HG03095 (cell line): ENCODE data around the gene GJB3.
"Not testable (repeated sequence)": the region's sequence is repeated elsewhere in the genome, so short reads cannot be mapped to it uniquely, and the experiment has no call there.

Experiments
- ATAC-seq: cut with Tn5 transposase; IDR thresholded peaks from one replicate; pipeline ENCODE4 v1.9.1; 2021; ENCODE audit warnings: moderate library complexity; ENCODE audit not compliant: unreplicated experiment

The GJB3 gene

DNA sequence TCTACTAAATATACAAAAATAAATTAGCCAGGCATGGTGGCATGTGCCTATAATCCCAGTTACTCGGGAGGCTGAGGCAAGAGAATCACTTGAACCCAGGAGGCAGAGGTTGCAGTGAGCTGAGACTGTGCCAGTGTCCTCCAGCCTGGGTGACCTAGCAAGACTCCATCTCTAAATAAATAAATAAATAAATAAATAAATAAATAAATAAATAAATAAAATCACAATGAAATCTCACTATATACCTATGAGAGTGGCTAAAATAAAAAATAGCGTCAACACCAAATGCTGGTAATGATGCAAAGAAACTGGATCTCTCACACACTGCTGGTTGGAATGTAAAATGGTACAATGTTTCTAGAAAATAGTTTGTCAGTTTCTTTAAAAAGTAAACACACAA lies 37.8 kb downstream of the GJB3 start:
- not testable (repeated sequence) for ATAC-seq

DNA sequence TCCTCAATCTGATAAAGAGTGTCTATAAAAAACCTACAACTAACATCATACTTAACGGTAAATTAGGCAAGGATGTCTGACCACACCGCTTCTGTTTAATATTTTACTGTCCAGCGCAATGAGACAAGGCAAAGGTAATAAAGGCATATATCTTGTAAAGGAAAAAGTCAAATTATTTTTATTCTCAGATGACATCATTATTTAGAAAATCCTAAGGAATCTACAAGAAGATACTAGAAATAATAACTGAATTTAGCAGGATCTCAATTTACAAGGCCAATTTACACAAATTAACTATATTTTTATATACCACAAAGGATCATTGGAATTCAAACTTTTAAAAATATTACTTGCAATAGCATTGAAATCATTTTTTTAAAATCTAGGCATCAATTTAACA lies 41.2 kb downstream of the GJB3 start:
- no peak for ATAC-seq

DNA sequence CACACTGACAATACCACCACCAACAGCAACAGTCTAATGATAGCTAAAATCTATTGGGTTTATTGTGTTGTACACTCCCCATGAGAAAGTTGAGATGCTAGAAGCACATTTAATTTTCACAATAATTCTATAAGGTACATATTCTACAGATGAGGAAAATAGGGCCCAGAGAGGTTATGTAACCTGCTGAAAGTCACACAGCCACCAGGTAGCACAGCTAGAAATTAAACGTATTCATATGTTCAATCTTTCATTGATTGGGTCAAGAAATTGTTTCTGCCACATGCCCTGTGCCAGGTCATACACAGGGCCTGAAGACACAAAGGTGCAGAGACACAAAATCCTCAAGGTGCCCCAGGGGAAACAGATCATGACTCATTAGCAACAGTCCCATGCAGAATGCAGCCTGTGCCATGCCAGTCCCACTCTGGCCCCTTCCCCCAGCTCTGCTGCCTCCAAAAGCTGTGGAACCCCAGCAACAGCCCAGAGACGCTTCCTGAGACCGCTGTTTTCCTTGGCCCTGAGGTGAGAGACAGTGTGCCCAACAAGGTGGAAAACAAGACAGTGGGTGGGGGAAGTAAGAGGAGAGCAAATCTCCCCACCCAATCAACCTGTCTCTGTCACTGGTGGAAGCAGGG lies 43.9 kb downstream of the GJB3 start:
- no peak for ATAC-seq

DNA sequence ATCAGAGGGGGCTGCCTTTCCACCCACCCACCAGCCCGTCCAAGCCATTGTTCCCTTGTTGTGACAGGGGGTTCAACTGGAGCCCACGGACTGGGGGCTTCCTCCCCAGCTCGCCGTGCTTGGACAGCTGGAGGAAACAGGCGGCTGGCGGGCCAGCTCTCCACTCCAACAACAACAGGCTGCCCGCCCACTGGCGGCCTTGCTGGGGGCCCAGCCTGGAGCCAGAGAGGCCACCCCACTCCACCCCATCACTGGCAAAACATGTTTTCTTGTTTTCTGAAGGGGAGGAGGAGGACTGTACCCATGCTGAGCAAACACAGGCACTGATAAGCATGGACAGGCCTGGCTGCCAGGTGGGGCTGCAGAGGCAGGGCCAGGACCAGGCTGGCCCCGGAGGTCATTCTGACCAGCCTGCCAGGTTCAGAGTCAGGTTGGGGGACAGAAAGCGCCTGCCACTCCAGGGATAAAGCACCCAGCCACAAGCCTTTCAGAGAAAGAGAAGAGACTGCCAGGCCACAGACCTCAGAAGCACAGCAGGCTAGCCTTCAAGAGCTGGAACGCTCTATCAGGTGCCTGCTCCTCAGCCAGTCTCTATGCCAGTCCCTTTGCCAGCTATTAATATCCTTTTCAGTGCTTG lies 44.6 kb downstream of the GJB3 start:
- no peak for ATAC-seq

DNA sequence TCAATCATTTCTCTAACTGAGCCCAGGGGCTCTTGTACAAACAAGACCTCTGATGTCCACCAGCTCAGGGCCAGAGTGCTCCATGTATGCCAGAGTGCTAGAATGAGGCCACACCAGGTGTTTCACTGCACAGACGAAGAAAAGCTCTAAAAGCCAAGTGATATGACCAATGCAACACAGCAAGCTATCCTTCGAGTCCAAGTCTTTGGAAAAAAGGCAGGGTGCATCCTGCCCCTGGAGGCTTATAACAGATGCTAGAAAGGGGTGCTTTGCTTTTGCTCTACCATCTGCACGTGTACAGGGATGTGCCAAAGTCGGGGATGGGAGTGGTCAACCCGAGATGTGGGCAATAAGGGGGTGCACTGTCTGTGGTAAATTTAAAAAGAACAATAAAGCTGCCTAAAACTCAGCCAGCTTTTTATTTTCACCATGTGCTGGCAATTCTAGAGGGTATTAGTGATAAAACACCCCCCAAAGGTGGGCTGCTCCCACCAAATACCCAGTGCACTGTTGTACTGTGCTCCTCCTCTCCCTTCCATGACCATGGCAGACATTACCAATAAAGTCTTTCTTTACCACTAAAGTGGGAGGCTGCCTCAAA lies 46.4 kb downstream of the GJB3 start:
- no peak for ATAC-seq

DNA sequence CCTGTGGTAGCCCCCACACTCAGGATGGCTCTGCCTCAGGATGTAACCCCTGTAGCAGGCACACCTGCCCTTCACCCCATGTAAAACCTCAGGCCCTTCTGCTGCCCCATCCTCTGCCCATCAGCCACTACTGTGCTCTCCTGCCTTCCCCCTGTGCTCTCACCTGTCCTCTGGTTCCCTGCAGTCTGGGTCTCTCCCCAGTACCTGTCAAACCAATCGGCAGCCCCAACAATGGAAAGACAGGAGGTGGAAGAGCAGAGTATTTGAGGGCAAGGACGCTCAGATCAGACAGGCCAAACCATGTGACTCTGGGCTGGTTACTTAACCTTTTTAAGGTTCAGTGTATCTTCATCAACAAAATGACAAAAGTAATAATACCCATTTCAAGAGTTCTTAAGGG lies 47.6 kb downstream of the GJB3 start:
- no peak for ATAC-seq

DNA sequence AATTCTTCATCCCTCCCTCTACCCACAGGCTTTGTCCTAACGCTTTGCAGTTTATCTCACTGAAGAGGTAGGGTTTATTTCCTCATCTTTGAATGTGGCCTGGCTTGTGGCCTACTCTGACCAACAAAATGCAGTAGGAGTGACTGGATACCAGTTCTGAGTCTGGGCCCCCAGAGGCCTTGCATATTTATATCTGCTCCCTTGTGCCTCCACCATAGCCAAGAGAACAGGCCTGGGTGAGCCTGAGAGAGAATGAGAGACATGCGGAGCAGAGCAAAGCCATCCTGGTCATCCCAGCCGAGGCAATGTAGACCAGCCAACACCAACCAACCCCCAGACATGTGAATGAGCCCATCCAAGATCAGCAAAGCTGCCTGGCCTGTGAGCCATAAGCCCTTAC lies 48.2 kb downstream of the GJB3 start:
- ATAC-seq, result no peak

DNA sequence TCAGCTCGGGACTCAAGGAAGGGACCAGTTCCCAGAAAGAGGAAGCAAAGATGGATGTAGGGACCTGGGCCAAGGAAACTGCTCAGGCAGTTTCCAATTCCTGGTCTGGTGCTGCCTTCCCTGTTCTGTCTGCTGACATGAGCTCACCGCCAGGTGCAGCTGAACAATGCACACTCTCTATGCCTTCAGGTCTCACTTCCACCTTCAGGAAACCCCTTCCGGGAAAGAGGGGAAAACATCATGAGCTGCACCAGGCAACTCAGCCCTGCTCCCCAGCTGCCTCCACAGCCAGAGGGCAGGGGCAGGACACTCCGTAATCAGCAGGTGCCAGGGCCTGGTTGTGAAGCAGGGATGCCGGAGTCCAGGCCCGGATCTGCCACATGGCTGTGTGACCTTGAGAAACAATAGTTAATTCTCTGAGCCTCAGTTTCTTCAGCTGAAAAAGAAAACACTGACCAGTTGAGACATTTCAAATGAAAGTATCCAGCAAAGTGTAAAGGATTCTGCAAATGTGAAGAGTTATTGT lies 50.8 kb downstream of the GJB3 start:
- no peak for ATAC-seq

DNA sequence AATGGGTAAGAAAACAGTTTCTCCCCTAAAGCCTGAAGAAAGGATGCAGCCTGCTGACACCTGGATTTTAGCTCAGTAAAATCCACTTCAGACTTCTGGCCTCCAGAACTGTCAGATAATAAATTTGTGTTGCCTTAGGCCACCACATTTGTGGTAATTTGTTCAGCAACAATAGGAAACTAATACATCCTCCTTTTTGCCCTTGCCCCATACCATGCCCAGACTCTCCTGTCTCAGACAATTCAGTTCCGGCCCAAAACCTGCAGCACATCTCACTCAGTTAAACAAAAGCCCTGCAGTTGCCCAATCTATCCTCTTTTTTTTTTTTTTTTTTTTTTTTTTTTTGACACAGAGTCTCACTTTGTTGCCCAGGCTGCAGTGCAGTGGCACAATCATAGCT lies 52.7 kb downstream of the GJB3 start:
- ATAC-seq, result no peak
